GM21526 (cell line): ENCODE data around the gene TPI1.
"Not testable (repeated sequence)": the region's sequence is repeated elsewhere in the genome, so short reads cannot be mapped to it uniquely, and the experiment has no call there.

Experiments
- ATAC-seq: cut with Tn5 transposase; IDR thresholded peaks from one replicate; pipeline ENCODE4 v1.9.1; 2021; ENCODE audit warnings: moderate library complexity; ENCODE audit not compliant: unreplicated experiment, low FRiP score

Gene TPI1

DNA sequence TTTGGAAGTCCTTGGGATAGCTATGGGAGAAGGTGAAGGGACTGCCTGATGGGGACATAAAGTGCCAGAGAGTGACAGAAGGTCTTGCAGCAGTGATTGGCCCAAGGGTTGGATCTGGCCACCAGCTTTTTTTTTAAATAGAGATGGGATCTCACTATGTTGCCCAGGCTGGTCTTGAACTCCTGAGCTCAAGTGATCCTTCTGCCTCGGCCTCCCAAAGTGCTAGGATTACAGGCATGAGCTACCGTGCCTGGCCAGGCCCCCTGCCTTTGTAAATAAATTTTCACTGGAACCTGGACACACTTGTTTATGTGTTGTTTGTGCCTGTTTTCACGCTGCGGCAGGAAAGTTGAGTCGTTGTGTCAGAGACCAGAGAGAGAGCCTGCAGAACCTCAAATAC is 2.0 kb upstream of the TPI1 start:
- ATAC-seq, result not testable (repeated sequence)

GRCh38 chr12:6866163-6866919 is 990 bp upstream of the TPI1 start:
- no peak for ATAC-seq

- ATAC-seq, result no peak
These were observed 365 bp upstream of the TPI1 start for GRCh38 chr12:6866920-6867412.

DNA sequence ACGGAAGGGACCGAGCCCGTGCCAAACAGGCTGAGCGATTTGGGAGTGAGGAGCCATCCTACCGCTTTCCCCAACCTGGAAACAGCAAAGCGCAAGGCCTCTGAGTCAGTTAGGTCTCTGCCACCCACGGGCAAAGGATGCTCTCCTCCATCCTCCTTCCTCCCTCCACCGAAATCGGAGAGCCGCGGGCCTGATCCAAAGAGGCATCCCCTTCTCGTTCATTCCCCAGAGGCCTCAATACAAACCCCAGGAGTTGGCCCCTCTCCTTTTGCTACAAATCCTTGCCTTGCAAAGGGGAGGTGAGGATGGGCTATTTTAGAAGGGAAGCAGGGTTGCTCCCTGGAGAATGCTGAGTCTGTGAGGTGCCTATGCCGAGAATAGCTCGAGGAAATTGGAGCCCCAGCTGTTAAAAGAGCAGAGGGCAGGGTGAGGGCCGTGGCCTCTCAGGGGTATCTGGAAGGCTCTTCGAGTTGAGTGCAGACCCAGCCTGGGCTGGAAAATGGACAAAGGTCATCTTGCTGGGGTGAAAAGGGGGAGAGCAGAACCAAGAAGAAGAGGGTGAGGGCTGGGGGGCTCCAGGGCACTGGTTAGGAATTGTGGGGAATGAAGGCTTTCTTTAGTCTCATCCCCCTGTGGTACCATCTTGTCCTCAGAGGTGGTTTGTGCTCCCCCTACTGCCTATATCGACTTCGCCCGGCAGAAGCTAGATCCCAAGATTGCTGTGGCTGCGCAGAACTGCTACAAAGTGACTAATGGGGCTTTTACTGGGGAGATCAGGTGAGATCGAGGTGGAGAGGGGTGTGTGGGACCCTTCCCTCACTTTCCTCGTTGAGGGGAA is 1.1 kb downstream of the TPI1 start:
- ATAC-seq, result no peak

DNA sequence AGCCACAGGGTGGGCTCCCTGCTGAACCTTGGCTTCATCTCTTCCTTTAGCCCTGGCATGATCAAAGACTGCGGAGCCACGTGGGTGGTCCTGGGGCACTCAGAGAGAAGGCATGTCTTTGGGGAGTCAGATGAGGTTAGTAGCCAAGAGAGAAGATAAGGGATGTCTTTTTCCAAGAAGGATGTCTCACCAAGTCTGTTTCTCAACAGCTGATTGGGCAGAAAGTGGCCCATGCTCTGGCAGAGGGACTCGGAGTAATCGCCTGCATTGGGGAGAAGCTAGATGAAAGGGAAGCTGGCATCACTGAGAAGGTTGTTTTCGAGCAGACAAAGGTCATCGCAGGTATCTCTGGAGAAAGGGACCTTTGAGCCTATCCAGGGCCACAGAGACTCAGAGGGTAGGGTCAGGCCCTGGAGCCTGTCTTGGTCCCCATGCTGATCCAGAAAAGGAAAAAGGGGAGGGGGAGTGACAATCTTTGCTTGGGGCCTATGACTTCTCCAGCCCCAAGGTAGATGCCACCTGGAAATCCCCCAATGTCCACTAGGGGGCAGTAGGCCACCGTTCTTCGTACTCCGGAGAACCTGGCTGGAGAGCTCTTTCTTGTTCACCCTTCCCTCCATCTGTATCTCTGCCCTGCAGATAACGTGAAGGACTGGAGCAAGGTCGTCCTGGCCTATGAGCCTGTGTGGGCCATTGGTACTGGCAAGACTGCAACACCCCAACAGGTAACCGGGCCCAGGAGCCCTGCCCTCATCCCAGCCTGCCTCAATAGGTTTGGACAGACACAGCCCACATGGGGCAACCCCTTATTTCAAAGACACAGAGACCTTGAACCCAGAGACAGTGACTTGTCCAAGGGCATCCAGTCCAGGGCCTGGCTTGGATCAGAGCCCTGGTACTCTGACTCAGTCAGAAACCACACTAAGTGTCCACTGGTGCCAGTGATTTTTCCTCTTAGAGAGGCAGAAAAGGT is 2.0 kb downstream of the TPI1 start:
- ATAC-seq, result no peak

DNA sequence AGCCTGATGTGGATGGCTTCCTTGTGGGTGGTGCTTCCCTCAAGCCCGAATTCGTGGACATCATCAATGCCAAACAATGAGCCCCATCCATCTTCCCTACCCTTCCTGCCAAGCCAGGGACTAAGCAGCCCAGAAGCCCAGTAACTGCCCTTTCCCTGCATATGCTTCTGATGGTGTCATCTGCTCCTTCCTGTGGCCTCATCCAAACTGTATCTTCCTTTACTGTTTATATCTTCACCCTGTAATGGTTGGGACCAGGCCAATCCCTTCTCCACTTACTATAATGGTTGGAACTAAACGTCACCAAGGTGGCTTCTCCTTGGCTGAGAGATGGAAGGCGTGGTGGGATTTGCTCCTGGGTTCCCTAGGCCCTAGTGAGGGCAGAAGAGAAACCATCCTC is 3.0 kb downstream of the TPI1 start:
- not testable (repeated sequence) for ATAC-seq

GRCh38 chr12:6871052-6871957 is 4.0 kb downstream of the TPI1 start:
- ATAC-seq, result no peak

GRCh38 chr12:6872073-6873048 is 5.0 kb downstream of the TPI1 start:
- ATAC-seq, result peak; percentile 34

- peak; percentile 59 for ATAC-seq
These were observed 6.0 kb downstream of the TPI1 start, which contains the start of gene SPSB2 for GRCh38 chr12:6873094-6874014. TSS of gene SPSB2 (minus strand) at chr12:6873303. CDS start at chr12:6872901, 402 bp downstream.

DNA sequence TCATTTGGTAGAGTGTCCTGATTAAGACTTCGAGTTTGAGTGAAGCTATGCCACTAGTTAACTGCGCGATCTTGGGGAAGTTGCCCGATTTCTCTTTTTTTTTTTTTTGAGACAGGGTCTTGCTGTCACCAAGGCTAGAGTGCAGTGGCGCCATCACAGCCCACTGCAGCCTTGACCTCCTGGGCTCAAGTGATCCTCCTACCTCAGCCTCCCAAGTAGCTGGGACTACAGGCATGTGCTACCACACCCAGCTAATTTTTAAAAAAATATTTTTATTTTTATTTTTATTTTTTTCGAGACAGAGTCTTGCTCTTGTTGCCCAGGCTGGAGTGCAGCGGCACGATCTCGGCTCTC is 6.7 kb downstream of the TPI1 start:
- ATAC-seq, result not testable (repeated sequence)

GRCh38 chr12:6879824-6880223 is 12.5 kb downstream of the TPI1 start:
- ATAC-seq, result not testable (repeated sequence)

DNA sequence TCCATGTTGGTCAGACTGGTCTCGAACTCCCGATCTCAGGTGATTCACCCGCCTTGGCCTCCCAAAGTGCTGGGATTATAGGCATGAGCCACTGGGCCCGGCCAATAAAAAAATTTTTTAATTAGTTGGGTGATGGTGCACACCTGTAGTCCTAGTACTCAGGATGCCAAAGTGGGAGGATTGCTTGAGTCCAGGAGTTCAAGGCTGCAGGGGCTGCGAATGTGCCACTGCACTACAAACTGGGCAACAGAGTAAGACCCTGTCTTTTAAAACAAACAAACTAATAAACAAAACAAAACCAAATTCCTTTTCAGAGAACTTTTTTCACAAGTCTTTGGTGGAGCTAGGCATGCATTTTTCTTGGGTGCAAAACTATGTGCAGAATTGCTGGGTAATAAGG is 15.9 kb downstream of the TPI1 start:
- no peak for ATAC-seq

GRCh38 chr12:6883683-6884082 is 16.4 kb downstream of the TPI1 start:
- no peak for ATAC-seq

GRCh38 chr12:6884539-6884938 is 17.2 kb downstream of the TPI1 start:
- ATAC-seq, result no peak

DNA sequence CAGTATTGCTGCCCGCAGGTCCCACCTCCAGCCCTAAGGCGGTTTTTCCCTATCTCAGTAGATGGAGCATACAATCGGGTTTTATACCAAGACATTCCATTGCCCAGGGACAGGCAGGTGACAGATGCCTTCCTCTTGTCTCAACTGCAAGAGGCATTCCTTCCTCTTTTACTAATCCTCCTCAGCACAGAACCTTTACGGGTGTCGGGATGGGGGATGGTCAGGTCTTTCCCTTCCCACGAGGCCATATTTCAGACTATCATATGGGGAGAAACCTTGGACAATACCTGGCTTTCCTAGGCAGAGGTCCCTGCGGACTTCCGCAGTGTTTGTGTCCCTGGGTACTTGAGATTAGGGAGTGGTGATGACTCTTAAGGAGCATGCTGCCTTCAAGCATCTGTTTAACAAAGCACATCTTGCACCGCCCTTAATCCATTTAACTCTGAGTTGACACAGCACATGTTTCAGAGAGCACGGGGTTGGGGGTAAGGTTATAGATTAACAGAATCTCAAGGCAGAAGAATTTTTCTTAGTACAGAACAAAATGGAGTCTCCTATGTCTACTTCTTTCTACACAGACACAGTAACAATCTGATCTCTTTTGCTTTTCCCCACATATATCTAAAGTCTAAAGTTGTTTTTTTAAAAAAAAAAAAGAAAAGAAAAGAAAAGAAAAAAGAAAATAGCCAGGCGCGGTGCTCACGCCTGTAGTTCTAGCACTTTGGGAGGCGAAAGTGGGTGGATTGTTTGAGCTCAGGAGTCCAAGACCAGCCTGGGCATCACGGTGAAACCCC is 19.1 kb downstream of the TPI1 start:
- not testable (repeated sequence) for ATAC-seq

DNA sequence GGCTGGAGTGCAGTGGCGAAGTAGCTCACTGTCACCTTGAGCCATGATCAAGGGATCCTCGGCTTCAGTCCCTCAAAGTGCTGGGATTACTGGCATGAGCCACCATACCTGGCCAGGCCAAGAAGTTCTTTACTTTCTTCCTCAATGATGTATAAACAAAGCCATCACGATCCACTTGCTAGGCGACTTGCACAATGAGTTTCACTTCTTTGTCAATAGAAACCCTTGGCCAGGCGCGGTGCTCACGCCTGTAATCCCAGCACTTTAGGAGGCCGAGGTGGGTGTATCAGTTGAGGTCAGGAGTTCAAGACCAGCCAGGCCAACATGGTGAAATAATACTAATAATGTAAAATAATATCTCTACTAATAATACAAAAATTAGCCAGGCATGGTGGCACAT is 20.1 kb downstream of the TPI1 start:
- ATAC-seq, result no peak
